ENCODE measurements around the gene CORO1C.

- no peak for TF ChIP-seq POLR2AphosphoS5 (IDR thresholded peaks at IDR 0.05)
- TF ChIP-seq, protein P1, sequence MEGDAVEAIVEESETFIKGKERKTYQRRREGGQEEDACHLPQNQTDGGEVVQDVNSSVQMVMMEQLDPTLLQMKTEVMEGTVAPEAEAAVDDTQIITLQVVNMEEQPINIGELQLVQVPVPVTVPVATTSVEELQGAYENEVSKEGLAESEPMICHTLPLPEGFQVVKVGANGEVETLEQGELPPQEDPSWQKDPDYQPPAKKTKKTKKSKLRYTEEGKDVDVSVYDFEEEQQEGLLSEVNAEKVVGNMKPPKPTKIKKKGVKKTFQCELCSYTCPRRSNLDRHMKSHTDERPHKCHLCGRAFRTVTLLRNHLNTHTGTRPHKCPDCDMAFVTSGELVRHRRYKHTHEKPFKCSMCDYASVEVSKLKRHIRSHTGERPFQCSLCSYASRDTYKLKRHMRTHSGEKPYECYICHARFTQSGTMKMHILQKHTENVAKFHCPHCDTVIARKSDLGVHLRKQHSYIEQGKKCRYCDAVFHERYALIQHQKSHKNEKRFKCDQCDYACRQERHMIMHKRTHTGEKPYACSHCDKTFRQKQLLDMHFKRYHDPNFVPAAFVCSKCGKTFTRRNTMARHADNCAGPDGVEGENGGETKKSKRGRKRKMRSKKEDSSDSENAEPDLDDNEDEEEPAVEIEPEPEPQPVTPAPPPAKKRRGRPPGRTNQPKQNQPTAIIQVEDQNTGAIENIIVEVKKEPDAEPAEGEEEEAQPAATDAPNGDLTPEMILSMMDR (IDR thresholded peaks at IDR 0.05) = no peak
- TF ChIP-seq EP300 (IDR thresholded peaks at IDR 0.05; ENCODE audit: low read depth) = no peak
- TF ChIP-seq POLR2A (IDR thresholded peaks at IDR 0.05) = no peak
Observed at GRCh38 chr12:108623577-108623976, 107.7 kb downstream of the CORO1C start.

Measured in transverse colon (tissue), 4 donors.